ENCODE results near the gene ENDOU. TPM values are rescaled to one million over a fixed set of nuclear protein-coding genes. Genes with fewer than 3 reads are reported as not detected.

The ENDOU gene
- polyA plus RNA-seq, 3 donors, result 0.17 to 0.40 TPM; not detected in 1

DNA sequence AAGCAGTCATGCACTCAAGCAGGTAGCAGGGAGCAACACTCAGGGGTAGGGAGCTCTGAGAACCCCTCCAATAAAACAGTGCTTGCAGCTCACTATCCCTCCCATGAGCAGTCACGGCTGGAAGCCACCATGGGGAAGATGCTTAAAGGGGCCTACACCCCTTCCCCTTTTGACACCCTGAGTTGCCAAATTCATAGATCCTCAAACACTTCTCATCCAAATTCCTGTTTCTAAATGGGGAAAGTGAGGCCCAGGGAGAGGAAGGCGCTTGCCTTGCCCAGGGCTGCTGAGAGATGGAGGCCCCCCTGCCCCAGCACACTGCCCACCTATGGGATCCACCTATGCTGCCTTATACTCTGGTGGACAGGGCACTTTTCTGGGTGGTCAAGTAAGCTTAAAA is 7.2 kb upstream of the ENDOU start:
- WGBS (ENCODE audit: insufficient coverage), result no CpG with 5 or more reads among the region's 2 CpGs
- H3K36me3 Mint-ChIP-seq, result peaks cover 6 to 11% of the 10 kb centered on the region in 2 donors
- peak overlapping the region in 1 of 2 donors; percentile 56 for H3K4me3 Mint-ChIP-seq
- Histone ChIP-seq H3K4me3 (replicated peaks in 1 of 3; ENCODE audit: low read depth in 2 of 3, low read length in 3 of 3) (no peak overlapping the region), H3K4me2 (replicated peaks; ENCODE audit: extremely low read depth, low read length, poor library complexity, severe bottlenecking) (peak overlapping the region; percentile 4), H3K9me3 (replicated peaks in 1 of 2; ENCODE audit: control insufficient read depth in 1 of 2, insufficient read depth in 1 of 2, low read length in 2 of 2) (no peaks in the 10 kb centered on the region), H3K27ac (ENCODE audit: low read depth in 1 of 2, low read length in 2 of 2) (no peak overlapping the region), H3K9ac (ENCODE audit: insufficient read depth, low read length, poor library complexity, severe bottlenecking) (no peak overlapping the region), H3K27me3 (ENCODE audit: control insufficient read depth in 2 of 2, insufficient read depth in 2 of 2, low read length in 2 of 2) (no peaks in the 10 kb centered on the region), H2AFZ (ENCODE audit: insufficient read depth, low read depth, low read length, poor library complexity, severe bottlenecking) (no peak overlapping the region), H3K4me1 (ENCODE audit: control insufficient read depth in 1 of 2, insufficient read depth in 2 of 2, low read length in 2 of 2) (peaks cover 22 to 29% of the 10 kb centered on the region in 2 donors), H3K79me2 (ENCODE audit: insufficient read depth, low read length) (no peaks in the 10 kb centered on the region), H3K36me3 (replicated peaks in 1 of 2; ENCODE audit: control insufficient read depth in 1 of 2, insufficient read depth in 2 of 2, low read length in 2 of 2) (peaks cover 0 to 7% of the 10 kb centered on the region in 2 donors), H4K20me1 (ENCODE audit: insufficient read depth, low read length) (no peaks in the 10 kb centered on the region)
- no peaks in the 10 kb centered on the region for H3K9me3 Mint-ChIP-seq
- TF ChIP-seq, protein P1, sequence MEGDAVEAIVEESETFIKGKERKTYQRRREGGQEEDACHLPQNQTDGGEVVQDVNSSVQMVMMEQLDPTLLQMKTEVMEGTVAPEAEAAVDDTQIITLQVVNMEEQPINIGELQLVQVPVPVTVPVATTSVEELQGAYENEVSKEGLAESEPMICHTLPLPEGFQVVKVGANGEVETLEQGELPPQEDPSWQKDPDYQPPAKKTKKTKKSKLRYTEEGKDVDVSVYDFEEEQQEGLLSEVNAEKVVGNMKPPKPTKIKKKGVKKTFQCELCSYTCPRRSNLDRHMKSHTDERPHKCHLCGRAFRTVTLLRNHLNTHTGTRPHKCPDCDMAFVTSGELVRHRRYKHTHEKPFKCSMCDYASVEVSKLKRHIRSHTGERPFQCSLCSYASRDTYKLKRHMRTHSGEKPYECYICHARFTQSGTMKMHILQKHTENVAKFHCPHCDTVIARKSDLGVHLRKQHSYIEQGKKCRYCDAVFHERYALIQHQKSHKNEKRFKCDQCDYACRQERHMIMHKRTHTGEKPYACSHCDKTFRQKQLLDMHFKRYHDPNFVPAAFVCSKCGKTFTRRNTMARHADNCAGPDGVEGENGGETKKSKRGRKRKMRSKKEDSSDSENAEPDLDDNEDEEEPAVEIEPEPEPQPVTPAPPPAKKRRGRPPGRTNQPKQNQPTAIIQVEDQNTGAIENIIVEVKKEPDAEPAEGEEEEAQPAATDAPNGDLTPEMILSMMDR (IDR thresholded peaks at IDR 0.05), result no peak
- H3K4me1 Mint-ChIP-seq, result peaks cover 30% of the 10 kb centered on the region
- intact Hi-C loops (cut with micrococcal nuclease), result no loop called here
- peak in 2 of 3 donors; percentile 14 to 39 for DNase-seq
- H3K27me3 Mint-ChIP-seq (ENCODE audit: low read depth in 3 of 3), result peaks cover 1 to 6% (median 5%) of the 10 kb centered on the region in 3 donors
- H3K27ac Mint-ChIP-seq, result peak overlapping the region in 2 of 7 donors; percentile 10 to 43

DNA sequence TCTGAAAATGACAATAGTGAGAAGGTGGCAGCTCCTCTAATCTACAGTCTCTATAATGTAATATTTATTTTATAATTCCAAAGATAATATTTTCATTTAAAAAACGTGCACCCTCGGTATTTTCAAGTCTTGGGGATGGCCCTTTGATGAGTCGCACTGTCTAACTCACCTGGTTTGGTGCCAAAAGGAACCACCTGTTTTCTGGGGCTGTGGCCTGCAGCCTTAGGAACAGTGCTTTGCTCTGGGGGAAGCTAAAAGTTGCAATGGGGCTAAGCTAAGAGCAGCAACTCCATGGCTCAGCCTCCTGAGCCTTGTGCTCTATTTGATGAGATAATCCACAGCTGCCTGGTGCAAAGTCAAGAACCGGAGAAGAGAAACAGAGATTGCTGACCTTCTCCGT is 6.4 kb upstream of the ENDOU start:
- no peak overlapping the region for H3K4me3 ChIP-seq (replicated peaks in 1 of 3; ENCODE audit: low read depth in 2 of 3, low read length in 3 of 3)
- 90% methylated on average over 3 of the region's 5 CpGs for WGBS (ENCODE audit: insufficient coverage)
- H3K27me3 ChIP-seq (ENCODE audit: control insufficient read depth in 2 of 2, insufficient read depth in 2 of 2, low read length in 2 of 2), result no peaks in the 10 kb centered on the region
- no peaks in the 10 kb centered on the region for H3K79me2 ChIP-seq (ENCODE audit: insufficient read depth, low read length)
- H3K9me3 ChIP-seq (replicated peaks in 1 of 2; ENCODE audit: control insufficient read depth in 1 of 2, insufficient read depth in 1 of 2, low read length in 2 of 2), result no peaks in the 10 kb centered on the region
- intact Hi-C loops (cut with micrococcal nuclease), result no loop called here
- Mint-ChIP-seq H3K4me3 (no peak overlapping the region), H3K4me1 (peaks cover 28% of the 10 kb centered on the region), H3K9me3 (no peaks in the 10 kb centered on the region), H3K36me3 (peaks cover 6 to 11% of the 10 kb centered on the region in 2 donors), H3K27me3 (ENCODE audit: low read depth in 3 of 3) (peaks cover 1 to 6% (median 4%) of the 10 kb centered on the region in 3 donors), H3K27ac (peak overlapping the region in 1 of 7 donors; percentile 20)
- TF ChIP-seq, protein P1 (IDR thresholded peaks at IDR 0.05), result no peak
- H3K4me1 ChIP-seq (ENCODE audit: control insufficient read depth in 1 of 2, insufficient read depth in 2 of 2, low read length in 2 of 2), result peaks cover 22 to 32% of the 10 kb centered on the region in 2 donors
- H3K27ac ChIP-seq (ENCODE audit: low read depth in 1 of 2, low read length in 2 of 2), result no peak overlapping the region
- no peak overlapping the region for H2AFZ ChIP-seq (ENCODE audit: insufficient read depth, low read depth, low read length, poor library complexity, severe bottlenecking)
- no peak for DNase-seq
- H4K20me1 ChIP-seq (ENCODE audit: insufficient read depth, low read length), result no peaks in the 10 kb centered on the region
- H3K4me2 ChIP-seq (replicated peaks; ENCODE audit: extremely low read depth, low read length, poor library complexity, severe bottlenecking), result no peak overlapping the region
- H3K36me3 ChIP-seq (replicated peaks in 1 of 2; ENCODE audit: control insufficient read depth in 1 of 2, insufficient read depth in 2 of 2, low read length in 2 of 2), result peaks cover 0 to 7% of the 10 kb centered on the region in 2 donors
- no peak overlapping the region for H3K9ac ChIP-seq (ENCODE audit: insufficient read depth, low read length, poor library complexity, severe bottlenecking)
